ENCODE data around the gene MYO5B. TPM values are rescaled to one million over a fixed set of nuclear protein-coding genes. Genes with fewer than 3 reads are reported as not detected.

MYO5B gene
- polyA plus RNA-seq, 1 of the 3 experiments (the other 2 are of a cell fraction) = 1.3 TPM

- Histone ChIP-seq H3K9me2 (no peaks in the 10 kb centered on the region), H3K4me2 (no peak overlapping the region), H3K9ac (no peak overlapping the region), H4K20me1 (ENCODE audit: insufficient read depth) (no peaks in the 10 kb centered on the region), H3K9me3 (no peaks in the 10 kb centered on the region), H2AFZ (ENCODE audit: low read depth) (no peak overlapping the region), H3K4me3 (ENCODE audit: low read depth in 2 of 2, low read length in 1 of 2) (no peak overlapping the region), H3K27ac (ENCODE audit: low read depth in 2 of 2, low read length in 1 of 2) (no peak overlapping the region), H3K27me3 (ENCODE audit: insufficient read depth) (0 out of 2 replicates have a peak, but pooled peaks cover 7% of the 10 kb centered on the region), H3F3A (replicated peaks; ENCODE audit: insufficient read depth) (no peaks in the 10 kb centered on the region), H3K79me2 (ENCODE audit: insufficient read depth) (no peaks in the 10 kb centered on the region), H3K36me3 (replicated peaks in 1 of 2; ENCODE audit: control insufficient read depth in 1 of 2, insufficient read depth in 2 of 2, low read length in 1 of 2) (no peaks in the 10 kb centered on the region), H3K4me1 (ENCODE audit: control insufficient read depth in 1 of 2, insufficient read depth in 2 of 2, low read depth in 1 of 2, low read length in 1 of 2) (no peaks in the 10 kb centered on the region; a peak in 1 of 4 replicates)
- TF ChIP-seq EP300 (IDR thresholded peaks at IDR 0.05; ENCODE audit: borderline replicate concordance in 1 of 2, low read depth in 1 of 2, low read length in 1 of 2) (no peak), TEAD4 (IDR thresholded peaks at IDR 0.05; ENCODE audit: borderline replicate concordance, insufficient read depth) (no peak), CHD2 (IDR thresholded peaks at IDR 0.05; ENCODE audit: low read length, partially characterized antibody) (no peak), FOXJ3 (CRISPR knock-in tag; IDR thresholded peaks at IDR 0.05) (no peak), EZH2phosphoT487 (IDR thresholded peaks at IDR 0.05; ENCODE audit: borderline replicate concordance, low read depth) (no peak), FOXM1 (IDR thresholded peaks at IDR 0.05; ENCODE audit: low read depth) (no peak), TCF12 (IDR thresholded peaks at IDR 0.05) (no peak), SMC3 (IDR thresholded peaks at IDR 0.05; ENCODE audit: low read depth, low read length) (no peak), RCOR1 (IDR thresholded peaks at IDR 0.05; ENCODE audit: low read length) (no peak), GABPA (IDR thresholded peaks at IDR 0.05; ENCODE audit: low read depth) (no peak), PBX3 (IDR thresholded peaks at IDR 0.05) (no peak), ELF1 (IDR thresholded peaks at IDR 0.05) (no peak)
- DNase-seq = no peak
- CTCF ChIA-PET = no interaction called here
- POLR2A ChIA-PET = no interaction called here
- 54% methylated on average over 5 of the region's 5 CpGs for WGBS (ENCODE audit: low lambda C conversion rate)
Observed at GRCh38 chr18:49955263-49955662, 239.7 kb downstream of the MYO5B start.

- H3K4me1 ChIP-seq (ENCODE audit: control insufficient read depth in 1 of 2, insufficient read depth in 2 of 2, low read depth in 1 of 2, low read length in 1 of 2) = no peaks in the 10 kb centered on the region; a peak in 1 of 4 replicates
- H3K9me3 ChIP-seq = no peaks in the 10 kb centered on the region
- no peak overlapping the region for H3K9ac ChIP-seq
- no peak for TF ChIP-seq YY1 (IDR thresholded peaks at IDR 0.05; ENCODE audit: low read depth)
- no peak for TF ChIP-seq ZBTB33 (IDR thresholded peaks at IDR 0.05; ENCODE audit: borderline replicate concordance, low read depth)
- no peak for TF ChIP-seq USF1 (IDR thresholded peaks at IDR 0.05; ENCODE audit: borderline replicate concordance, low read depth)
- TF ChIP-seq GATA2 (CRISPR knock-in tag; IDR thresholded peaks at IDR 0.05) = no peak
- no peak for TF ChIP-seq GABPA (IDR thresholded peaks at IDR 0.05; ENCODE audit: low read depth)
- no peak for TF ChIP-seq FOXM1 (IDR thresholded peaks at IDR 0.05; ENCODE audit: low read depth)
- no peak for TF ChIP-seq CHD2 (IDR thresholded peaks at IDR 0.05; ENCODE audit: low read length, partially characterized antibody)
- TF ChIP-seq EZH2phosphoT487 (IDR thresholded peaks at IDR 0.05; ENCODE audit: borderline replicate concordance, low read depth) = no peak
- no peak for TF ChIP-seq IRF3 (IDR thresholded peaks at IDR 0.05; ENCODE audit: low read depth, low read length)
- no peak for TF ChIP-seq RFX5 (IDR thresholded peaks at IDR 0.05; ENCODE audit: low read length)
- no peak for TF ChIP-seq RCOR1 (IDR thresholded peaks at IDR 0.05; ENCODE audit: low read length)
- no peak for TF ChIP-seq CTCF (IDR thresholded peaks at IDR 0.05)
- no peak for TF ChIP-seq JUND (IDR thresholded peaks at IDR 0.05)
- no peak for TF ChIP-seq TCF12 (IDR thresholded peaks at IDR 0.05)
- TF ChIP-seq MXI1 (IDR thresholded peaks at IDR 0.05; ENCODE audit: low read depth, low read length) = no peak
- H3K79me2 ChIP-seq (ENCODE audit: insufficient read depth) = no peaks in the 10 kb centered on the region
- H3F3A ChIP-seq (replicated peaks; ENCODE audit: insufficient read depth) = no peaks in the 10 kb centered on the region
- no peaks in the 10 kb centered on the region for H4K20me1 ChIP-seq (ENCODE audit: insufficient read depth)
- CTCF ChIA-PET = interaction anchor here (0.7 to 1.5 kb wide), 2 partner anchors 95 to 250 kb away, joined by 3 to 5 read pairs; no protein-coding TSS in a partner anchor
- no peak for DNase-seq
- POLR2A ChIA-PET = no interaction called here
- H3K9me2 ChIP-seq = no peaks in the 10 kb centered on the region
- no peak overlapping the region for H3K4me3 ChIP-seq (ENCODE audit: low read depth in 2 of 2, low read length in 1 of 2)
- 33% methylated on average over 1 of the region's 1 CpG for WGBS (ENCODE audit: low lambda C conversion rate)
- H3K4me2 ChIP-seq = no peak overlapping the region
- no peak overlapping the region for H2AFZ ChIP-seq (ENCODE audit: low read depth)
- no peaks in the 10 kb centered on the region for H3K36me3 ChIP-seq (replicated peaks in 1 of 2; ENCODE audit: control insufficient read depth in 1 of 2, insufficient read depth in 2 of 2, low read length in 1 of 2)
- peaks cover 7% of the 10 kb centered on the region; the same call in 1 of the 2 replicates for H3K27me3 ChIP-seq (ENCODE audit: insufficient read depth)
- no peak overlapping the region for H3K27ac ChIP-seq (ENCODE audit: low read depth in 2 of 2, low read length in 1 of 2)
Observed at GRCh38 chr18:49953391-49953790, 241.6 kb downstream of the MYO5B start.

Measured in SK-N-SH (cell line).